C4-2B (cell line): ENCODE measurements around the gene LMBR1.

Experiments
- H3K27ac ChIP-seq: fragments of 450-650 bp; 2 replicates; pipeline ENCODE4 v1.5.1; 2017
- ZFX ChIP-seq: fragments of 450-650 bp; IDR thresholded peaks from 2 replicates; pipeline ENCODE4 v1.6.1; 2017
- TF ChIP-seq, protein P1 (sequence below): fragments of 450-650 bp; conservative IDR thresholded peaks from 2 replicates; pipeline ENCODE4 v1.5.1; 2017; ENCODE audit warnings: mild to moderate bottlenecking

Gene LMBR1

DNA sequence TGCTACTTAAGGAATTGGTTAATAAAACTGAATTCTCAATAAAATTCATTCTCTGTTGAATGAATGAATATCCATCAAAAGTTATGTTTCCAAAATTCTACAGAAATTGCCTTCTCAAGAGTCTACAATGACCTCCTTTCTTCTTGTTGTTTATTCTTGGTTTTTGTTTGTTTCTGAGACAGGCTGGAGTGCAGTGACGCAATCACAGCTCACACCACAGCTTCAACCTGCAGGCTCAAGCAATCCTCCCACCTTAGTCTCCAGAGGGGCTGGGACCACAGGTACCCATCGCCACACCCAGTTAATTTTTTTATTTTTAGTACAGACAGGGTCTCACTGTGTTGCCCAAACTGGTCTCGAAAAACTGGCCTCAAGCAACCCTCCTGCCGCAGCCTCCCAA is 97.6 kb downstream of the LMBR1 start:
- no peak overlapping the region for H3K27ac ChIP-seq
- TF ChIP-seq ZFX, result no peak
- TF ChIP-seq, protein P1, sequence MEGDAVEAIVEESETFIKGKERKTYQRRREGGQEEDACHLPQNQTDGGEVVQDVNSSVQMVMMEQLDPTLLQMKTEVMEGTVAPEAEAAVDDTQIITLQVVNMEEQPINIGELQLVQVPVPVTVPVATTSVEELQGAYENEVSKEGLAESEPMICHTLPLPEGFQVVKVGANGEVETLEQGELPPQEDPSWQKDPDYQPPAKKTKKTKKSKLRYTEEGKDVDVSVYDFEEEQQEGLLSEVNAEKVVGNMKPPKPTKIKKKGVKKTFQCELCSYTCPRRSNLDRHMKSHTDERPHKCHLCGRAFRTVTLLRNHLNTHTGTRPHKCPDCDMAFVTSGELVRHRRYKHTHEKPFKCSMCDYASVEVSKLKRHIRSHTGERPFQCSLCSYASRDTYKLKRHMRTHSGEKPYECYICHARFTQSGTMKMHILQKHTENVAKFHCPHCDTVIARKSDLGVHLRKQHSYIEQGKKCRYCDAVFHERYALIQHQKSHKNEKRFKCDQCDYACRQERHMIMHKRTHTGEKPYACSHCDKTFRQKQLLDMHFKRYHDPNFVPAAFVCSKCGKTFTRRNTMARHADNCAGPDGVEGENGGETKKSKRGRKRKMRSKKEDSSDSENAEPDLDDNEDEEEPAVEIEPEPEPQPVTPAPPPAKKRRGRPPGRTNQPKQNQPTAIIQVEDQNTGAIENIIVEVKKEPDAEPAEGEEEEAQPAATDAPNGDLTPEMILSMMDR, result no peak

DNA sequence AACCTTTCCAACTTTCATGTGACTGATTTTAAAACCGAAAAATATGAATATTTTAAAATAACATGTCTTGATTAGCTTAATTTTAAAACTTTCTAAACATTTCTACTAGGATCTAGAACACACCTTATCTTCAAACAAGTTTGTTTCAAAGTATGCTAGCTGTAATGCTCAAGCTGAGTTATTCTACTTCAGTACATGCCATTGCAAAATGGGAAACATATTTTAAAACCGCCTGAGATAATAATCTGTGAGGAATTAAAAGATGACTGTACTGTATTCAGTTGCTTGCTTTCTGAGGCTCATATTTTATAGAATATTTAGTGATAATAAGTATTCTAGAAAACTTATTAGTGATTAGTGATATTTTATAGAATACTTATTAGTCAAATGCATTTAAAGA is 99.6 kb downstream of the LMBR1 start:
- H3K27ac ChIP-seq, result no peak overlapping the region
- TF ChIP-seq ZFX, result no peak
- TF ChIP-seq, protein P1, result no peak

DNA sequence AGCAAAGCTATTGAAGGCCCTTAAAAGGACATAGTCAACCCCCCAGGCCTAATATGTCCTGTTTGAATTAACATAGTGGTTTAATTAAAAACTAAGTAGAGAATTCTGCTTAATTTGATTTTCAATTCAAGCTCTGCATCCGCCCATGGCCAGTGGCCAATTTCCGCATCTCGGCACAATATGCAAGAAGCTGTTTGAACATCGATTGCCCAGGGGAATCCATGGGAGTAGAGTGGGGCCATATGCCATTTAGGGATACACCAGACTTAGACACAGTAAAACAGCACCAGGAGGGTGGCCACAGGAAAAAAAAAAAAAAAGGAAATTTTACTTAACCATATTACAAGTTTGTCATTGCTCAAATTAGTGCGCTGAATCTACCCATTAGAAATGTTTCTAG is 100.4 kb downstream of the LMBR1 start:
- no peak for TF ChIP-seq ZFX
- TF ChIP-seq, protein P1, result no peak
- no peak overlapping the region for H3K27ac ChIP-seq

DNA sequence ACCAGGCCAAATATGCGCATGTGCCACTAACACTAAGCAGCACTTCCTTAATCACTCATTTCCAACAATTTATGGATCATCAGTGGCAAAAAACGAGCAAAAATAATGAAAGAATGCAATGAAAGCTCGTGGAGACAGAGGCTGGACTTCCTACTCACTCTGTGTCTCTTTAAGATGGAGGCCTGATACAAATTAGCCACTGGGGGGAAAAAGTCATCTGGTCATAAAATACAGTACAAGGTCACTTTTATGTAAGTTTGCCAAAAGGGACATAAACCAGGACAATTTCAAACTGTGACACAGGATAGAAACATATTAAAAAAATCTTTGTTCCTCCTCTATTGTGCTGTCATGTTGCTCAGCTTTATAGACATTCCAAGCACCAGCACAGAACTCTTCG is 101.7 kb downstream of the LMBR1 start:
- no peak overlapping the region for H3K27ac ChIP-seq
- no peak for TF ChIP-seq ZFX
- TF ChIP-seq, protein P1, result no peak

DNA sequence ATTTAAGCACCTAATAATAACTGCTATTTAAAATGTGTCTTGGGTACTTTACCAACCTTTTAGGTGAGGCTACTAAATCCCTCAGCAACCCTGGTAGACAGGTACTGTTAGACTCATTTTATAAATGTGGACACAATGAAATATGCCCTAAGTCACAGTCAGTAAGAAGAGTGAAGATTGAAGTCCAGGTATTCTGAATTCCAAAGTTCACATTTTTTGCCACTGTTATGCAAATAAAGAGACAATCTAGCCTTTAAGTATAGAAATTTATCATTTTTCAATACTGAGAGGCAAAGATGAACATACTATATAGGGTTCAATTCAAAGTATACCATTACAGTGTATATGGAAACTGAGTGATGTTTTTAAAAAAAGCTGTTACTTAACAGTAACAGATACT is 102.7 kb downstream of the LMBR1 start:
- H3K27ac ChIP-seq, result no peak overlapping the region
- TF ChIP-seq, protein P1, result no peak
- TF ChIP-seq ZFX, result no peak

DNA sequence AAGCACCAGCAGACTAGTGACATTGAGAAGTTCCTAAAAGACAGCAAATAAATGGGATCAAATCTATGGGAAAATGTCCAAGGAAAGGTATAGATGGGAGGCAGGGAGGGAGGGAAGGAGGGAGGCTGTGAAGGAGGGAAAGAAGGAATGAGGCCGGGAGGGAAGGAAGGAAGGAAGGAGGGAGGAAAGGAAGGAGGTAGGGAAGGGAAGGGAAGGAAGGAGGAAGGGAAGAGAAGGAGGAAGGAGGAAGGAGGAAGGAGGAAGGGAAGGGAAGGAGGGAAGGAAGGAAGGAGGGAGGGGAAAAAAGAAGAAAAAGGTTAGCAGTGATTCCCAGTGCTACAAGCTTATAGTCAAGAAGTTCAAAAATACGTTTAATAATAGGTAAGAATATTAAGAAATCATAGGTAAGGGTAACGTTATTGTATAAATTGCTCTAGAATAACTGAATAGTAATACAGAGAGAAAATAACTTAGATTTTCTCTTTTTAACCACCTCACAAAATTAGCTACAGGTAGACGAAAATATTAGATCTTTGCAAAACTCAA is 106.9 kb downstream of the LMBR1 start:
- TF ChIP-seq, protein P1, result no peak
- no peak for TF ChIP-seq ZFX
- H3K27ac ChIP-seq, result no peak overlapping the region

DNA sequence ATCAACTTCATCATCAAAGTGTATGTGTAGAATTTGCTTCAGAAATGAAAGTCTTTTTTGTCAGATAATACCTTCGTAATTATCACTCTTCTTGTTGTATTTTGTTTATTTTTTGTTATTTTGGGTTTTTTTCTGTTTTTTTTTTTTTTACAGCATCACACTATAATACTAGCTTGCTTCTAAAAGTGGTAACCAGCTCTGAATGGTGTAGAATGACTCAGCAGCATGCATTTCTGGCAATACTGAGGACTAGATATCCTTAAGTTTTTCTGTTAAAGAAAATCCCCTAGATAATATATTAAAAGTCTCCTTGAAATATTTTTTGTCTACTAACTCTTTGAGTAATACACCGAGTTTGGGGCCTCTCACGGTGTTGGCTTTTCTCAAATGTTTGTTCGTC is 109.1 kb downstream of the LMBR1 start:
- no peak for TF ChIP-seq ZFX
- TF ChIP-seq, protein P1, result no peak
- no peak overlapping the region for H3K27ac ChIP-seq
